GM23248 (cell line): ENCODE measurements around the gene PCDHGA1.

Source experiments
- EZH2 ChIP-seq: fragments of 200-600 bp; sonication (generic); IDR thresholded peaks from 2 replicates; pipeline ENCODE4 v1.6.1; 2018; ENCODE audit warnings: antibody characterized with exemption, mild to moderate bottlenecking; ENCODE audit not compliant: insufficient read depth, poor library complexity, severe bottlenecking
- EZH2phosphoT487 ChIP-seq: fragments of 200-600 bp; sonication (generic); IDR thresholded peaks from 2 replicates; pipeline ENCODE4 v1.6.1; 2018; ENCODE audit warnings: antibody characterized with exemption, moderate library complexity, mild to moderate bottlenecking, low read depth; ENCODE audit not compliant: insufficient read depth

GRCh38 chr5:141557681-141558136 lies 227.4 kb downstream of the PCDHGA1 start:
- TF ChIP-seq EZH2phosphoT487: no peak
- no peak for TF ChIP-seq EZH2
